AG20443 (cell line): Measurements from ENCODE around the gene CNOT8.

Source experiments
- DNase-seq: peaks from one replicate; pipeline ENCODE4 v3.0.0; 2012; ENCODE audit warnings: low spot score, mixed read lengths

Gene CNOT8

DNA sequence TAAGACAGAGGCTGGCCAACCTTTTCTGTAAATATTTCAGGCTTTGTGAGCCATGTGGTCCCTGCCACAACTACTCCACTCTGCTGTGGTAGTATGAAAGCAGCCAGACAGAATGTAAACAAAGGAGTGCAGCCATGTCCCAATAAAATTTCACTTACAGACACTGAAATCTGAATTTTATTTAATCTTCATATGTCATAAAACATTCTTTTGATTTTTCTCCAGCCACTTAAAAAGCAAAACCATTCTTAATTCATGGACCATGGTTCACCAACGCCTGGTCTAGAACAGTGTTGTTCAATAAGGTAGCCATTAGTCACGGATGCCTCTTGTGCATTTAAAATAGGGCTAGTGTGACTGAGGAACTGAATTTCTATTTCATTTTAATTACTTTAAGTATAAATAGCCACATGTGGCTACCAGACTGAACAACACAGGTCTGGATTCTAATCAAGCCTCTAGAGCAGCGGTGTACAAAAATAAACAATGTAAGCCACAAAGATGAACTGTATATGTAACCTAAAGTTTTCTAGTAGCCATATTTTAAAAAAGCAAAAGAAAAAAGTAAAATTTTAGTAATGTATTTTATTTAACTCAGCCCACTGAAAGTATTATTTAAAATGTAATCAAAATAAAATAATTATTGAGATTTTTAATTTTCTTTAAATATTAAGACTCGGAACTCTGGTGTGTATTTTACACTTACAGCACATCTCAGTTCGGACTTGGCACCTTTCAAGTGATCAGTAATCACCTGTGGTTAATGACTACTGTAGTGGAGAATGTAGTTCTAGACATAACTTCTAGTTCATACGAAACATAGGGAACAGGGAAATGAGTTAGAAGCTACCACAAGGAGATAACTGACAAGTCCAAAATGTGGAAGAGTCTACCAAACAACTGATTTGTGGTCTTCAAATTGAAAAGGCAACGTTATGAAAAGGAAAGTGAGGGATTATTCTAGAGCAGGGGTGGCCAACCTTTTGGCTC is 65.3 kb downstream of the CNOT8 start:
- DNase-seq, result no peak
